ENCODE data around the gene OGDHL.
A peak's percentile ranks its signal among the peaks of the same experiment; 100 is the strongest.

OGDHL gene

GRCh38 chr10:49767752-49768151 is 5.6 kb upstream of the OGDHL start:
- TF ChIP-seq CTCF (conservative IDR thresholded peaks at IDR 0.05; ENCODE audit: low read depth, low read length) = no peak
- DNase-seq (ENCODE audit: low read depth) = no peak
- no peak overlapping the region for H3K4me3 ChIP-seq (ENCODE audit: low read depth, low read length)

GRCh38 chr10:49766484-49766883 is 4.4 kb upstream of the OGDHL start:
- DNase-seq (ENCODE audit: low read depth) = no peak
- TF ChIP-seq CTCF (conservative IDR thresholded peaks at IDR 0.05; ENCODE audit: low read depth, low read length) = no peak
- no peak overlapping the region for H3K4me3 ChIP-seq (ENCODE audit: low read depth, low read length)

- no peak for DNase-seq (ENCODE audit: low read depth)
- TF ChIP-seq CTCF (conservative IDR thresholded peaks at IDR 0.05; ENCODE audit: low read depth, low read length) = no peak
- H3K4me3 ChIP-seq (ENCODE audit: low read depth, low read length) = peak overlapping the region; percentile 56
Measured at GRCh38 chr10:49762566-49762877, 399 bp upstream of the OGDHL start.

GRCh38 chr10:49761201-49761788 is 828 bp downstream of the OGDHL start:
- no peak overlapping the region for H3K4me3 ChIP-seq (ENCODE audit: low read depth, low read length)
- TF ChIP-seq CTCF (conservative IDR thresholded peaks at IDR 0.05; ENCODE audit: low read depth, low read length) = no peak
- no peak for DNase-seq (ENCODE audit: low read depth)

- DNase-seq (ENCODE audit: low read depth) = no peak
- H3K4me3 ChIP-seq (ENCODE audit: low read depth, low read length) = no peak overlapping the region
- no peak for TF ChIP-seq CTCF (conservative IDR thresholded peaks at IDR 0.05; ENCODE audit: low read depth, low read length)
Measured at GRCh38 chr10:49760789-49761188, 1.3 kb downstream of the OGDHL start.

GRCh38 chr10:49759787-49760551 is 2.2 kb downstream of the OGDHL start:
- no peak for TF ChIP-seq CTCF (conservative IDR thresholded peaks at IDR 0.05; ENCODE audit: low read depth, low read length)
- no peak overlapping the region for H3K4me3 ChIP-seq (ENCODE audit: low read depth, low read length)
- no peak for DNase-seq (ENCODE audit: low read depth)
